ENCODE data around the gene RIN3.

GRCh38 chr14:92685784-92686355 is 172.3 kb downstream of the RIN3 start:
- TF ChIP-seq CTCF (IDR thresholded peaks at IDR 0.05) (no peak), POLR2AphosphoS5 (IDR thresholded peaks at IDR 0.05; ENCODE audit: low read depth, low read length) (no peak), REST (IDR thresholded peaks at IDR 0.05; ENCODE audit: insufficient read depth in 1 of 2, low read depth in 2 of 2, low read length in 1 of 2) (no peak), TCF7L2 (IDR thresholded peaks at IDR 0.05; ENCODE audit: low read depth, low read length) (no peak)

Measured in Panc1 (cell line).